Large intestine (tissue), 12 donors: ENCODE measurements around the gene NME3. TPM values are rescaled to one million over a fixed set of nuclear protein-coding genes. Genes with fewer than 3 reads are reported as not detected.

ENCODE experiments used
- DNase-seq, 2 donors: peaks; one replicate each; pipeline versions ENCODE4 v3.0.0 to v3.0.0-alpha.2; 2013
- H3K27ac ChIP-seq: one replicate; pipeline ENCODE4 v1.5.1; 2013; ENCODE audit warnings: low read length
- H3K27me3 ChIP-seq: 2 replicates; pipeline ENCODE4 v1.6.1; 2013; ENCODE audit warnings: low read length; ENCODE audit not compliant: control insufficient read depth, insufficient read depth
- H3K36me3 ChIP-seq: 2 replicates; pipeline ENCODE4 v1.6.1; 2013; ENCODE audit warnings: low read length; ENCODE audit not compliant: control insufficient read depth, insufficient read depth
- H3K4me1 ChIP-seq: one replicate; pipeline ENCODE4 v1.6.1; 2013; ENCODE audit warnings: low read length; ENCODE audit not compliant: control insufficient read depth, insufficient read depth
- H3K4me3 ChIP-seq: one replicate; pipeline ENCODE4 v1.5.1; 2013; ENCODE audit warnings: low read length
- H3K9me3 ChIP-seq: one replicate; pipeline ENCODE4 v1.6.1; 2013; ENCODE audit warnings: mild to moderate bottlenecking, low read depth, low read length, moderate library complexity; ENCODE audit not compliant: control insufficient read depth
- WGBS: methylation state at CpG from one replicate; pipeline ENCODE4 v1.1.5; 2013; ENCODE audit warnings: low lambda C conversion rate; ENCODE audit not compliant: insufficient coverage; 5-methylcytosine and 5-hydroxymethylcytosine counted together
- long read RNA-seq, 11 donors: transcript quantifications; one replicate each; lab custom pipeline, GENCODE V29; 2026
- polyA plus RNA-seq: library from polyadenylated mRNA; unstranded; fragments of 120-200 nt; gene quantifications from one replicate; pipeline ENCODE4 v1.2.1, GENCODE V29; 2013

The NME3 gene
- 57.7 TPM for polyA plus RNA-seq
- long read RNA-seq, donor 1, transcript NME3-202 (3 exons, 1,014 nt), result minor isoform, 6 of 48 reads
- long read RNA-seq, donor 1, transcript NME3-201 (5 exons, 1,069 nt), result major isoform, 20 of 48 reads
- long read RNA-seq, donor 1, transcript NME3-209 (4 exons, 913 nt), result minor isoform, 7 of 48 reads
- long read RNA-seq, donor 1, partial matches to known transcripts, result 5 of 48 reads
- long read RNA-seq, donor 1, other reads (novel, unspliced or antisense), result 5 of 48 reads
- long read RNA-seq, donor 2, transcript NME3-204 (4 exons, 920 nt), result minor isoform, 8 of 82 reads
- long read RNA-seq, donor 2, transcript NME3-202 (3 exons, 1,014 nt), result minor isoform, 9 of 82 reads
- long read RNA-seq, donor 2, transcript NME3-201 (5 exons, 1,069 nt), result major isoform, 31 of 82 reads
- long read RNA-seq, donor 2, transcript NME3-209 (4 exons, 913 nt), result minor isoform, 9 of 82 reads
- long read RNA-seq, donor 2, partial matches to known transcripts, result 13 of 82 reads
- long read RNA-seq, donor 2, other reads (novel, unspliced or antisense), result 5 of 82 reads
- long read RNA-seq, donor 3, result 0 reads
- long read RNA-seq, donor 4, partial matches to known transcripts, result 0 of 4 reads
- long read RNA-seq, donor 4, other reads (novel, unspliced or antisense), result 0 of 4 reads
- long read RNA-seq, donor 5, transcript NME3-209 (4 exons, 913 nt), result minor isoform, 5 of 29 reads
- long read RNA-seq, donor 5, transcript NME3-201 (5 exons, 1,069 nt), result major isoform, 18 of 29 reads
- long read RNA-seq, donor 5, partial matches to known transcripts, result 0 of 29 reads
- long read RNA-seq, donor 5, other reads (novel, unspliced or antisense), result 0 of 29 reads
- long read RNA-seq, donor 6, transcript NME3-201 (5 exons, 1,069 nt), result major isoform, 18 of 50 reads
- long read RNA-seq, donor 6, transcript NME3-202 (3 exons, 1,014 nt), result minor isoform, 7 of 50 reads
- long read RNA-seq, donor 6, transcript NME3-209 (4 exons, 913 nt), result minor isoform, 13 of 50 reads
- long read RNA-seq, donor 6, transcript NME3-210 (2 exons, 752 nt), result minor isoform, 7 of 50 reads
- long read RNA-seq, donor 6, partial matches to known transcripts, result 0 of 50 reads
- long read RNA-seq, donor 6, other reads (novel, unspliced or antisense), result 0 of 50 reads
- long read RNA-seq, donor 7, transcript NME3-202 (3 exons, 1,014 nt), result minor isoform, 7 of 31 reads
- long read RNA-seq, donor 7, transcript NME3-201 (5 exons, 1,069 nt), result major isoform, 19 of 31 reads
- long read RNA-seq, donor 7, partial matches to known transcripts, result 0 of 31 reads
- long read RNA-seq, donor 7, other reads (novel, unspliced or antisense), result 0 of 31 reads
- long read RNA-seq, donor 8, transcript NME3-201 (5 exons, 1,069 nt), result major isoform, 33 of 85 reads
- long read RNA-seq, donor 8, transcript NME3-204 (4 exons, 920 nt), result minor isoform, 5 of 85 reads
- long read RNA-seq, donor 8, transcript NME3-209 (4 exons, 913 nt), result minor isoform, 12 of 85 reads
- long read RNA-seq, donor 8, transcript NME3-202 (3 exons, 1,014 nt), result minor isoform, 9 of 85 reads
- long read RNA-seq, donor 8, partial matches to known transcripts, result 19 of 85 reads
- long read RNA-seq, donor 8, other reads (novel, unspliced or antisense), result 0 of 85 reads
- long read RNA-seq, donor 9, transcript NME3-209 (4 exons, 913 nt), result minor isoform, 7 of 60 reads
- long read RNA-seq, donor 9, transcript NME3-202 (3 exons, 1,014 nt), result minor isoform, 7 of 60 reads
- long read RNA-seq, donor 9, transcript NME3-204 (4 exons, 920 nt), result minor isoform, 13 of 60 reads
- long read RNA-seq, donor 9, transcript NME3-201 (5 exons, 1,069 nt), result major isoform, 27 of 60 reads
- long read RNA-seq, donor 9, partial matches to known transcripts, result 0 of 60 reads
- long read RNA-seq, donor 9, other reads (novel, unspliced or antisense), result 0 of 60 reads
- long read RNA-seq, donor 10, transcript NME3-201 (5 exons, 1,069 nt), result major isoform, 23 of 42 reads
- long read RNA-seq, donor 10, transcript NME3-202 (3 exons, 1,014 nt), result minor isoform, 5 of 42 reads
- long read RNA-seq, donor 10, transcript NME3-209 (4 exons, 913 nt), result minor isoform, 8 of 42 reads
- long read RNA-seq, donor 10, partial matches to known transcripts, result 0 of 42 reads
- long read RNA-seq, donor 10, other reads (novel, unspliced or antisense), result 0 of 42 reads
- long read RNA-seq, donor 11, transcript NME3-201 (5 exons, 1,069 nt), result major isoform, 16 of 27 reads
- long read RNA-seq, donor 11, partial matches to known transcripts, result 0 of 27 reads
- long read RNA-seq, donor 11, other reads (novel, unspliced or antisense), result 0 of 27 reads

GRCh38 chr16:1771188-1771863 is at the start of gene NME3:
NME3 (minus strand) TSS chr16:1771543; CDS start chr16:1771534, 9 bp downstream.
- H3K9me3 ChIP-seq, result peaks cover 3% of the 10 kb centered on the region
- no CpG with 5 or more reads among the region's 79 CpGs for whole genome bisulfite sequencing
- no peaks in the 10 kb centered on the region for H3K27me3 ChIP-seq
- DNase-seq, result peak; percentile 51 to 76
- H3K4me1 ChIP-seq, result peaks cover 27% of the 10 kb centered on the region
- H3K4me3 ChIP-seq, result peak within 1 kb of the TSS; percentile 86
- peaks cover 55% of the 10 kb centered on the region for H3K36me3 ChIP-seq
- H3K27ac ChIP-seq, result peak within 1 kb of the TSS; percentile 69

- Histone ChIP-seq H3K36me3 (peaks cover 65% of the 10 kb centered on the region), H3K4me3 (no peak overlapping the region), H3K4me1 (peaks cover 11% of the 10 kb centered on the region), H3K9me3 (no peaks in the 10 kb centered on the region), H3K27me3 (no peaks in the 10 kb centered on the region), H3K27ac (no peak overlapping the region)
- no CpG with 5 or more reads among the region's 12 CpGs for WGBS
- no peak for DNase-seq
Observed at GRCh38 chr16:1820946-1821290, 49.6 kb upstream of the NME3 start.

DNA sequence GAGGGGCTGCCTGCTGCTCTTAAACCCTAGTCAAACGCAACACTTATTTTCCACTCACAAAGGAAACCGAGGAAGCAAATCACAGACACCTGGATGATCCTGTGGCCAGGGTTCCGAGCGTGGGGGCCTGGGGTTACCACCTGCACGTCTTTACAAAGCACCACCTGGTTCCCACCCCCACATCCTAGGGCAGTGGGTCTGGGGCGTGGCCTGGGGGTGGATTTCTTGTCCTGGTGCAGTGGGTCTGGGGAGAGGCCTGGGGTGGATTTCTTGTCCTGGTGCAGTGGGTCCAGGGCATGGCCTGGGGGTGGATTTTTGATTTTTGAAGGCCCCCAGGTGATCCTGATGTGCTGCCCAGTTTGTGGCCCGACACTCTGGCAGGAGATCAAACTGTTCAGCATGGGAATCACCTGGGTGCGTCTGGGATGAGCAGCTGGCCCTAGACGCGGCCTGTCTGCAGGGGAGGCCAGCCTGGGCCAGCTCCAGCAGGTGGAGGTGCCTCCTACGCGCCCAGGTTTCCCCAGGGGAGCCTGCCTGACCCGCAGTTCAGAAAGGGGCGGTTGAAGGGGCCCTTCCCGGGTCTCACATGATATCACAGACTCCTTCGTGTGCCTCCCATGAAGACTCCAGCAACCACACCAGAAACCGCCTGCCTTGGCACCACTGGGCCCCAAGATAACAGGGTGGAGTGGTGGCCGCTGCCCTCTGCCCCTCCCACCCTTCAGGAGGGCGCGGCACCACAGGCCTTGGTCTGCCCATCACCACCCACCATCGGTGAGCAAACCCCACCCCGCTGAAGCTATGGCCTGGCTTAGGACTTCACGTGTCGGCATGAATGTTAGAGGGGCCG is 49.0 kb upstream of the NME3 start:
- no CpG with 5 or more reads among the region's 25 CpGs for WGBS
- H3K27me3 ChIP-seq, result no peaks in the 10 kb centered on the region
- no peak overlapping the region for H3K27ac ChIP-seq
- no peaks in the 10 kb centered on the region for H3K9me3 ChIP-seq
- DNase-seq, result no peak
- no peak overlapping the region for H3K4me3 ChIP-seq
- H3K4me1 ChIP-seq, result peaks cover 8% of the 10 kb centered on the region
- peaks cover 68% of the 10 kb centered on the region for H3K36me3 ChIP-seq

DNA sequence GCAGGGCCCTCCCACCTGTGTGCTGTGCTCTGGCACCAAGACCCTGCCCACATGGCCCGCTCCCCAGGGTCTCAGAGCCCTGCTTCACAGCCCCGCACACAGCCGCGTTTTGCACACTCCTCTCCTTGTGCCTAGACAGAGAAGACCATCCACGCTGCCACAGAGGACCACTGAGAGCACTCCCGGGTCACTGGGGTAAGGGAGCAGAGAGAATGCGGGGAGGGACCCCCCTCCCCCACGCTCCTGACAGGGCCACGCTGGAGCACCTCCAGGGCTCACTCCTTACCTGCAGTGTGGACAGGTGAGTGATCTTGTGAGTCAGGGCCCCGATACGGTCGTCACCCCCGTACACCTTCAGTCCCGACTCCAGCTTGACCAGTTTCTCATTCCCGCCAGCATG is 48.3 kb upstream of the NME3 start:
- no peak overlapping the region for H3K27ac ChIP-seq
- peaks cover 5% of the 10 kb centered on the region for H3K4me1 ChIP-seq
- DNase-seq, result no peak
- no peak overlapping the region for H3K4me3 ChIP-seq
- H3K9me3 ChIP-seq, result no peaks in the 10 kb centered on the region
- H3K27me3 ChIP-seq, result no peaks in the 10 kb centered on the region
- WGBS, result no CpG with 5 or more reads among the region's 15 CpGs
- peaks cover 71% of the 10 kb centered on the region for H3K36me3 ChIP-seq

DNA sequence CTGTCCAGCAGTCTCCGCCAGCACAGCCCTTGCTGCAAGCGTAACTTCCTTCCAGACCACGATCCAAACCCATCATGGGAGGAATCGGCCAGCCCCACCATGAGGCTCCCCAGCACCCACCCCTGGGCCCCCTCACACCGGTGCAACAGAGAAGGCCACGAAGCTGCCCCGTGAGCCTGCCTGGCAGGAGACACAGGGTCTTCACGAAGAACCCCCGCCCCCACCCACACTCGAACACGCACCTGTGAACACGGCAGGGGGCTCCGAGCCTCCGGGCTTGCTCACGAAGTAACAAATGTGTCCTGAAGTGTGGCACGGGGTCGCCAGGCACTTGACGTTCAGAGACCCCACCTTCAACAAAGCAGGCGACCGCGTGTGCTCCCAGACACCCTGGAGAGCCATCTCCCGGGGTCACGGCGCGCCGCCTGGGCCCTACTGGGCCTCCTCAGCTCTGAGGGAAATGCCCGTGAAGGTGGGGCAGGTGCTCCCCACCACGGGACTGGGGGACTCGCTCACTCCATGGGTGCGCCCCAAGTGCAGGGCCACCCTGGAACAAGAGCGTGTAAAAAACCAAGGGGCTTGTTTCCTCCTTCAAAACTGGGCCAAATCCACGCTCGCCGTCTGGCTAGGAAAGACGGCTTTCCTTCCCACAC is 47.7 kb upstream of the NME3 start:
- Histone ChIP-seq H3K4me1 (no peaks in the 10 kb centered on the region), H3K9me3 (no peaks in the 10 kb centered on the region), H3K27me3 (no peaks in the 10 kb centered on the region), H3K27ac (no peak overlapping the region), H3K4me3 (no peak overlapping the region), H3K36me3 (peaks cover 71% of the 10 kb centered on the region)
- no CpG with 5 or more reads among the region's 35 CpGs for WGBS
- no peak for DNase-seq

GRCh38 chr16:1818204-1818872 is 47.0 kb upstream of the NME3 start:
- no peak overlapping the region for H3K4me3 ChIP-seq
- no peaks in the 10 kb centered on the region for H3K4me1 ChIP-seq
- H3K36me3 ChIP-seq, result peaks cover 75% of the 10 kb centered on the region
- no CpG with 5 or more reads among the region's 27 CpGs for WGBS
- H3K27me3 ChIP-seq, result no peaks in the 10 kb centered on the region
- H3K9me3 ChIP-seq, result no peaks in the 10 kb centered on the region
- H3K27ac ChIP-seq, result no peak overlapping the region
- DNase-seq, result no peak

- no peak for DNase-seq
- Histone ChIP-seq H3K9me3 (no peaks in the 10 kb centered on the region), H3K27me3 (no peaks in the 10 kb centered on the region), H3K27ac (no peak overlapping the region), H3K4me3 (no peak overlapping the region), H3K36me3 (peaks cover 74% of the 10 kb centered on the region), H3K4me1 (no peaks in the 10 kb centered on the region)
- no CpG with 5 or more reads among the region's 17 CpGs for WGBS
Observed at GRCh38 chr16:1817716-1818115, 46.4 kb upstream of the NME3 start.
